ENCODE data around the gene C22orf23.
"Not testable (repeated sequence)": the region's sequence is repeated elsewhere in the genome, so short reads cannot be mapped to it uniquely, and the experiment has no call there.

C22orf23 gene

DNA sequence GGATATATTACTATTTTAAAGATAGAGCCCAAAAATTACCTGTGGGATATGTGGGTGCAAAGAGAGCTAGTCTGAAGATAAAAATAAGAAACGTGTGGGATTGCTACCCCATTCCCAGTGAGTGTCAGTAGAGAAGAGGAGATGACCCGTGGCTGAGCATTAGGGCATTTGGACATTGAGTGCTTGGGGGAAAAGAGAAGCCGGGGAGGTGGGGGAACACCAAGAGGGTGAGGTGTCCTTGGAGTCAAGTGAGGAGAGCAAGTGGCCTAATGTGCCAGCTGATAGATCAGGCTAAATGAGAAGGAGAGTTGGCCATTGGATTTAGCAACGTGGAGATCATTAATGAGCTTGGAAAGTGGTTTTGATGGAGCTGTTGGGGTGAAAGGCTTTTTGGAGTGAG is 1.3 kb upstream of the C22orf23 start:
- no peak for DNase-seq (ENCODE audit: low read depth in 2 of 2)

DNA sequence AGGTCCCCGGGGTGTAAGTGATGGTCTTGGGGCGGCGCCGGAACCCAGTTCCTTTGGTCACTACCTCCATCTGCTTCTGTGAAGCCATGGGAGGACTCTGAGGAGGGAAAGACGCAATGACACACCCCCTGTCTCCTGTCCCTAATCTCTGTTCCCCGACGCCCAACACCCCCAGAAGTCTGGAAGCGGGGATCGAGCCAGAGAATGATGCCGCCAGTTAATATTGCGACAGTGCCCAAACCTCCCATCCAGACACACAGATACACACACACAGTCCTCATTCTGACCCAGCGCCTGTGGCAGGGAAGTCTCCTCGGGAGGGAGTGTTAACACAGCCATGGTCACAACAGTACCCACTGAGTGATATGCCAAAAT is 352 bp downstream of the C22orf23 start:
- no peak for DNase-seq (ENCODE audit: low read depth in 2 of 2)

DNA sequence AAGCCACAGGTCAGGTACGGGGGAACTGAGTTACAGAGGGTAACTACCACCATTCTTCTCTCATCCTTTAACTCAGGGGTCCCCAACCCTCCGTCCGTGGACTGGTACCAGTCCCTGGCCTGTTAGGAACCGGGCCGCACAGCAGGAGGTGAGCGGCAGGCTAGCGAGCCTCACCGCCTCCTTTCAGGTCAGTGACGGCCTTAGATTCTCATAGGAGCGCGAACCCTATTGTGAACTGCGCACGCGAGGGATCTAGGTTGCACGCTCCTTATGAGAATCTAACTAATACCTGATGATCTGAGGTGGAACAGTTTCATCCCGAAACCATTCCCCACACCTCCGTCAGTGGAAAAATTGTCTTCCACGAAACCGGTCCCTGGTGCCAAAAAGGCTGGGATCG is 772 bp downstream of the C22orf23 start:
- DNase-seq (ENCODE audit: low read depth in 2 of 2): not testable (repeated sequence)

DNA sequence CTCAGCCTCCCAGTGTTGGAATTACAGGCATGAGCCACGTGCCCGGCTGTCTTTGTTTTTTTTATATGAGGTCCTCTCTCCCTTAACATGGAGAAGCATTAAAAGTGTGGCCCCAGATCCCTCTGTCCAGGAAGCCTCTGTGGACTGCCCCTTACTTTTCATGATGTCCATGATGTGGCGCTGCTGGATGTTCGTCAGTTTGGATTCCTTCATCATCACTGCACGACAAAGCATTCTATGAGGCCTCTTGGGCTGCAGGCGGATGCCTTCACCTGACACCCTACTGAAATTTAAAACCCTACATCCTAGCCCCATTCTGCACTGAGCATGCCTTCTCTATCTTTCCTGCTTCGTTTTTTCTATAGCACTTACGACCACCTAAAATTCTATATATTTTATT is 2.1 kb downstream of the C22orf23 start:
- DNase-seq (ENCODE audit: low read depth in 2 of 2): no peak

DNA sequence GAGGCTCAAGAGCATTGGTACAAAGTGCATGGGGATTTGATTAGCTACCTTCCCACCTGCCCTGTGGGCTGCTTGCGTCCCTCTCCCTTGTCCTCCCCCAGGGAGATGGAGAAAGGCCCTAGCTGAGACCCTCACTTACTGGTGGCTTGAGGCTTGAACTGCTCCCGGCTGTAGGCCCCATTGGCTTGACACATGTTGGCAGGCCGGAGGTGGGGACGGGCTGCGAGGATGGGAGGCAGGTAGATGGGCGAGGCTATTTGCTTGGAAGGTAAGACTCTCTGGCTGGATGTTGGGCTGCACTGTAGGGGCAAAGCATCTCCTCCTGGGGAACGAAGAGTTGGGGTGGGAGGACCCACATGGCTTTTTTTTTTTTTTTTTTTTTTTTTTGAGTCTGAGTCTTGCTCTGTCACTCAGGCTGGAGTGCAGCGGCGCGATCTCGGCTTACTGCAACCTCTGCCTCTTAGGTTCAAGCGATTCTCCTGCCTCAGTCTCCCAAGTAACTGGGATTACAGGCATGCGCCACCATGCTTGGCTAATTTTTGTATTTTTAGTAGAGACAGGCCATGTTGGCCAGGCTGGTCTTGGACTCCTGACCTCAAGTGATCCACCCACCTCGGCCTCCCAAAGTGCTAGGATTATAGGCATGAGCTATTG is 6.1 kb downstream of the C22orf23 start:
- not testable (repeated sequence) for DNase-seq (ENCODE audit: low read depth in 2 of 2)

DNA sequence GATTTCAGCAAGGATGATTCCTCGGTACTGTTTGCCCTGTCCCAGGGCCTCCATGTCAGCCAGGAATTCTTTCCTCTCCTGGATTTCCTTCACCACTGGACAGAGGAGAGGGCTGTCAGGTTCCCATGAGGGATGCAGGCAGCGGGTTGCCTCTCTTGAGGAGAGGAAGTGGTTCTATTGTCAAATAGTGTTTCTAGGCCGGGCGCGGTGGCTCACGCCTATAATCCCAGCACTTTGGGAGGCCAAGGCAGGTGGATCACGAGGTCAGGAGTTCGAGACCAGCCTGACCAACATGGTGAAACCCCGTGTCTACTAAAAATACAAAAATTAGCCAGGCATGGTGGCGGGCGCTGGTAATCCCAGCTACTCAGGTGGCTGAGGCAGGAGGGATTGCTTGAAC is 9.0 kb downstream of the C22orf23 start:
- not testable (repeated sequence) for DNase-seq (ENCODE audit: low read depth in 2 of 2)

DNA sequence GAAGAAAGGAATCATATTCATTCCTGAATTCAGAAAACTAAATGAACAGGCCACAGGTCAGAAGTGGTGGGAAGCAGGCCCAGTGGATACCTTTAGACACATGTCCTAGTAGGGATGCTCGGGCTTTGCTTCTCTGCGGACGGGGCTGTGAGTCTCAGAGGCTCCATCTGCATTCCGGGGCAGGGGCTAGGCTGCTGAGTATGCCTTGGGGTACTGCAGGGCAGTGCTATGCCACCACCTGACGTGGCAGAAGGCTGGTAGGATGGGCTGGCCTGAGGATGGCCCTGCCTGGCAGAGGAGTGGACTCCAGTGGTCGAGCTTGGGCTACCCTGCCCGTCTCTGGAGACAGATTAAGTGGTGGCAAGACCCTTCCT is 9.6 kb downstream of the C22orf23 start:
- DNase-seq (ENCODE audit: low read depth in 2 of 2): no peak

DNA sequence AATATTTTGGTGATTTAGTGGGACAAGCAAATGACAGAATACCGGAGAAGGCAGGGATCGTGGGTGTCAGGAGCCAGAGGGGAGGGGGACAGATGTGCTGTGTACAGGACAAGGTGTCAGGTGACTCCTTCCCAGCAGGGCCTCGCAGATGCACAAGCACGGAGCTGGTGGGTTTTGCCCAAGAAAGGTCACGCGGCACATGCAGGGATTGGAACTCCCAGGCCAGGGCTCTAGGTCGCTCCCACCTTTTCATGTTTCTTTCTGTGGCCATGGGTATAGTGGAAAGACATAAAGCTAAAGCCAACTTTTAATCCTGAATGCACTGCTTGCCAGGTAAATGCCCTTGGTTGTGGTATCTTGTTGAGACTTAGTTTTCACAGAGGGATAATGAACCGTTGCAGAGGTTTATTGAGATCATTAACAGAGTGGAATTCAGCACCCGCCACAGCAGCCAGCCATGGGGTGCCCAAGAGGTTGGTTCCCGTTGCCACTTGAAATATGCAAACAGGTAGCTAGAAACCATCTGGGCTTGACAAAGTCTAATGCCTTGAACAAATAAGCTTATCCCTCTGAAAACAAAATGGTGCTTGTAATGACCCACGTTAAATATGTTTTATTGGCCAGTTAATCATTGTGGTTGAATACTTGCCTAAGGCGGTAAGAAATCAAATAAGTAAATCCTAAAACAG is 10.1 kb downstream of the C22orf23 start:
- no peak for DNase-seq (ENCODE audit: low read depth in 2 of 2)

DNA sequence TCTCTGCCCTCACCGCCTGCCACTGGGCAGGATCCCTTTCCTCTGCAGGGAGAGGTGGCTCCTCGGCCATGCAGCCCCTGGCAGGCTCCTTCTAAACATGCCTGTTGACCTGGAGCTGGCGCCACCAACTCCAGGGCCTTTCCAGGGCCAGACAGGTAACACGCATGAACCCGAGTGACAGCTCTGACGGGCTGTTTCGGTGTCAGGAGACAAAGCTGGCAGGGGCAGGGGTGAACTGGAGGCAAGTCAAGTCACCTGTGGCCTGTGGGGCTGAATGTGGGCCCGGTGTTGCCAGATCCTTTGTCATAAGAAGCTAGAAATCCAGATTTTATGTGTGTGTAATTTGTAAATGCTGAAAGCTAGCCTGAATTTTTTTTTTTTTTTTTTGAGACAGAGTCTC is 11.3 kb downstream of the C22orf23 start:
- no peak for DNase-seq (ENCODE audit: low read depth in 2 of 2)

DNA sequence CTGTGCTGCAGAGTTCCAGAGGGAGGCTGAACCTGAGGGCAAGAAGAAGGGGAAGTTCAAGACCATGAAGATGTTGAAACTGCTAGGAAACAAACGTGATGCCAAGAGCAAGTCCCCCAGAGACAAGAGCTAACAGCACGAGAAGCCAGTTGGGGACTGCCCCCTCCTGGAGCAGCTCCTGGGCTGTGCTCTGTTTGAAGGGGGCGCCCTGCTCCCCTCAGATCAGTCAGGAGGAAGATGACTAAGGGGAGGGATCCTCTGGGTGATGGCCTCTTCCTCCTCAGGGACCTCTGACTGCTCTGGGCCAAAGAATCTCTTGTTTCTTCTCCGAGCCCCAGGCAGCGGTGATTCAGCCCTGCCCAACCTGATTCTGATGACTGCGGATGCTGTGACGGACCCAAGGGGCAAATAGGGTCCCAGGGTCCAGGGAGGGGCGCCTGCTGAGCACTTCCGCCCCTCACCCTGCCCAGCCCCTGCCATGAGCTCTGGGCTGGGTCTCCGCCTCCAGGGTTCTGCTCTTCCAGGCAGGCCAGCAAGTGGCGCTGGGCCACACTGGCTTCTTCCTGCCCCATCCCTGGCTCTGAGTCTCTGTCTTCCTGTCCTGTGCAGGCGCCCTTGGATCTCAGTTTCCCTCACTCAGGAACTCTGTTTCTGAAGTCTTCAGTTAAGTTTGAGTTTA is 12.6 kb downstream of the C22orf23 start:
- DNase-seq (ENCODE audit: low read depth in 2 of 2): no peak

DNA sequence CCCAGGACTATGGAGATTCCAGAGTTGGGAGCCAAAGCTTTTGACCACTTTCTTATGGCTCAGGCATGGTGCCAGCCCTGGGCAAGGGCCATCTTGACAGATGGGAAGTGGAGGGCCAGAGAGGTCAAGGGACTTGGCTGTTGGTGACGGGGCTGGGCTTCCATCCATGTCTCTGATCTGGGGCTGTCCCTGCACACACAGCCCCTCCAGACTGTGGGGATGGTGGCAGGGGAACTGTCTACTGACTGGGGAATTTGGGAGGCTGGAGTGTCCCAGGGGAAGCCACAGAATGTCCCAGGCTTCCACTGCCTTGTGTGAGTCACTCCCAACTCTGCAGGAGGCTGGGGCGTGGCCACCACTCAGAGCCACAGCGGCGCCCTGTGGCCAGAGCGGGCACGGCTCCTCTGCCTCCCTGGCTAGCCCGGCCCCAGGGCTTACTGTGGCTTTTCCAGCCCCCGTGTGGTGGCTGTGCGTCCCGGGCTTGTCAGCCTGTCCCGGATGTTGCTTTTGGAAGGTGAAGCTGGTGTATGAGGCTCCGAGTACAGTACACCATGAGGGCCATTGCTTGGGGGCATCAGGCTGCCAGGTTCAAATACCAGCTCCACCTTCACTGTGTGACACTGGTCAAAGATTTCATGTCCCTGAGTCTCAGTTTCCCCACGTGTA is 19.6 kb downstream of the C22orf23 start:
- DNase-seq (ENCODE audit: low read depth in 2 of 2): peak; percentile 79 to 81

DNA sequence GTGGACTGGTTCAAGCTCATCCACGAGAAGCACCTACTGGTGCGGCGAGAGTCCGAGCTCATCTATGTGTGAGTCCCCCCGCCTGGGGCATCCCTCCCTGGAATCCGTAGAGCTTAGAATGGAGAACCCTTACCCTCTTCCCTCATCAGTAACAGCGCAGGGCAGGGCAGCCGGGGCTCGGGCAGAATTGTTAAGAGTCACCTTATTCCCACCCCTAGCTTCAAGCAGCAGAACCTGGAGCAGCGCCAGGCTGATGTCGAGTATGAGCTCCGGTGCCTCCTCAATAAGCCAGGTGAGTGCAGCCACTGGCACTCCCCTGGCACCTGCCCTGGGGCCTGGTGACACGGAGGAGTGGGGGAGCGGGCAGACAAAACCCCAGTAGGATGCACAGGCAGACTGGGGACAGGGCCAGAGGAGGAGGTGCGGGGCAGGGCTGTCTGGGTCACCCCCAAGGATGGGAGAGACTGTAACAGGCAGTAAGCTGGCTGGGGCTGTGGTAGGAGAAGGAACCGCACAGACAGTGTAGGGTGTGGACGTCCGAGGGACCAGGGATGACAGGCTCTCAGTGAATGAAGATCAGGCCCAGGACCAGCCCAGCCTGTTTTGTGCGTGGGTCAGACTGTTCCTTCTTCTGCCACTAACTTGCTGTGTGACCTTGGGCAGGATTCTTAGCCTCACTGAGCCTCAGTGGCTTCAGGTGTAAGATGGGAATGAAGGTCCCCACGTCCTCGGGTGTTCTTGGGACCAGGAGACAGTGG is 20.4 kb downstream of the C22orf23 start:
- DNase-seq (ENCODE audit: low read depth in 2 of 2): no peak

DNA sequence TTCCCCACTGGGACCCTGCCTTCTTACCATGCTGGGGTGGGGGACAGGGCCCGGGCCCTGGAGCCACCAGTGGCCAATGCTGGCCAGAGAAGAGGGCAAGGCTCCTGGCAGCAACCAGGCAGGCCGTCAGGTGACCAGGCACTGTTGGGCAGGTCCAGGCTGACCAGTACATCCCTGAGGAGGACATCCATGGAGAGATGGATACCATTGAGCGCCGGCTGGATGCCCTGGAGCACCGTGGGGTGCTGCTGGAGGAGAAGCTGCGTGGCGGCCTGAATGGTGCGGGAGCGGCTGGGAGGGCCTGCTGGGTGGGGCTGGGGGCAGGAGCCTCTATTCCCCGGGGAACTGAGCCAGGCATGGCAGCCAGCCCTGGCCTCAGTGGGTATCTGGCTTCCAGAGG is 21.0 kb downstream of the C22orf23 start:
- DNase-seq (ENCODE audit: low read depth in 2 of 2): no peak

DNA sequence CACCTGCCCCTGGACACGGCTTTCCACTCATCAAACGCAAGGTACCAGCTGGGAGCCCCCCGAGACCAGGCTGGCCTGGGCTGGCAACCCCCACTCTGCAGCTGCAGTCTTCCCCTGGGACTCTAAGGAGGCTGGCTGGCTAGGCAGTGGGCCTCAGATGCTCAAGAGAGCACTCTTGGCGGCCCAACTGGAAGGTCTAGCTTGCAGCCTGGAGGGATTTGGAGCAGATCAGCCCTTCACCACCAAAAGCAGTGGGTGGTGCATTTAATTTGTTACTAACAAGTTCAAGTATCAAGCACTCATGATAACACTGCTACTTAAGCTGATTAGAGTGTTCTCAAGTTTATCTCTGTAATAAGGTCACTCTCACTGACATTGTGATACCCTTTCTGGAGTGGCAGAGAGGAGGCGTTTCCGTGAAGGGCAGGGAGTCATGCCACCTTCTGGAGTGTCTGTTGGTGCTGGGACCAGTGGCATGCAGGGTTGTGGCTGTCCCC is 21.5 kb downstream of the C22orf23 start:
- DNase-seq (ENCODE audit: low read depth in 2 of 2): no peak

DNA sequence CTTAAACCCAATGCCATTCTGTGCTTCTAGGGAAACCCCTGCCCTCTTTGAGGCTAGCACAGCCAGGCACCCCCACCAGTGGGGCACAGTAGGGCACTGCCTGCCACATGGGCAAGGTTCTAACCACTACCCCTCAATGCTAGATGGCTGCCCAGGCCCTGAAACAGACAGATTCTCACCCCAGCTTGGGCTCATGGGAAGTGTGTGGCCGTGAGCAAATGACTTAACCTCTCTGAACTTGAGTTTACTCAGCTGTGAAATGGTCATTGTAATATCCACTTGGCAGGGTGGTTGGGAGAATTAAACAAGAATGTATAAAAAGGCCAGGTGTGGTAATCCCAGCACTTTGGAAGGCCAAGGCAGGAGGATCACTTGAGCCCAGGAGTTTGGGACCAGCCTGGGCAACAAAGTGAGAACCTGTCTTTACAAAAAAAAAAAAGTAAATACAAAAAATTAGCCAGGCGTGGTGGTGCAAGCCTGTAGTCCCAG is 22.4 kb downstream of the C22orf23 start:
- DNase-seq (ENCODE audit: low read depth in 2 of 2): no peak

DNA sequence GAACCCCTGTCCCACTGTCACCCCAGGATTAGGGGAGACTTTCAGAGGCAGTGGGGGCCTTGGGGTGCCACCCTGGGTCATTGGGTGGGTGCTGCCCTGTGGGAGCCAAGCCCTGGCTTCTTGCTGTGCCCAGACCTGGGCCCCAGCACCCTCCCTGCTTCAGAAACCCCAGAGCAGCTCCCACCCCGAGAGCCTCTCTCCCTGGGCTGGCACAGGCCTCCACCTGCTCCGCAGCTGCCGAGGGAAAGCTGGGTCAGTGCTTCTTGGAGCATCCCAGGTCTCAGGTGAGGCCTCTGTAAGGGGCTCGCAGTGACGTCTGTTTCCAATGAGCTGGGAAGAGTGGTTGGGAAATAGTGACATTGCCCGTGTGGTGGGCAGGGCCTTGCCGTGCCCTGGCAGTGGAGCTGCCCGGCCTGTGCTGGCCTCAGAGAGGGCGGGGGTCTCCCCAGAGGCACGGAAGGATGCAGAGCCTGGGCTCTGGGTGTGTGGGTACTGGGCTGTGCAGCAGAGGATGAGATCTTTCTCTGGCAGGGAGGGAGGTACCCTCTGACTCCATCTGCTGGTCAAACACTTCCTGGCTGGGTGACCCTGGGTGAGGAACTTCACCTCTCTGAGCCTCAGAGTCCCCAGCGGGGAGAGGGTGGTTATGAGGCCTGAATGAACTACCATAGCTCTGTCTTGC is 23.0 kb downstream of the C22orf23 start:
- DNase-seq (ENCODE audit: low read depth in 2 of 2): no peak

DNA sequence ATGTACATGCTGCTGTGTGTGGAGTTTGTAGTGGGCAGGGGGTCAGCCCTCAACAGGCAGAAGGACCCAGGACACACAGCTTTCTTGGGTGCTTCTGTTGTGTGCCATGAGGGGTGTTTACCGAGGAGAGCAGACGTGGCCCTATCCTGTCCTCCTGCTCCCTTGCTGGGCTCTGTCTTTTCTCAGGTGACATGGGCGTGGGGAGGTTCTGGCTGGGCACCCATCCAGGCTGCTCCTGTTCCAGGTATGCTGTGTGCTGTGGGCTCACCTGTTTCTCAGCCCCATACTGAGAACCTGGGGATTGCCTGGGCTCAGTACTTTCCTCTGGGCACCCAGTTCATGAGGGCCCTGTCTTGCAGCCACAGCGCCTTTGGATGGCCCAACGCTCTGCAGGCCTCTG is 24.0 kb downstream of the C22orf23 start:
- DNase-seq (ENCODE audit: low read depth in 2 of 2): no peak

DNA sequence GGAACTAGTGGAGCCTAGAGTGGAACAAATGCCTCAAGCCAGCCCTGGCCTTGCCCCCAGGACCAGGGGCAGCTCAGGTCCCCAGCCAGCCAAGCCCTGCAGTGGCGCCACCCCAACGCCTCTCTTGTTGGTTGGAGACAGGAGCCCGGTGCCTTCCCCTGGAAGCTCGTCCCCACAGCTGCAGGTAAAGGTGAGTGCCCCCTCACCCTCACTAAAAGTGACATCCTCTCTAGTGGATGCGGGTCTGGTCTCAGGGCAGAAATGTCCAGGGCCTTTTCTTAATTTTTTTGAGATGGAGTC is 25.8 kb downstream of the C22orf23 start:
- DNase-seq (ENCODE audit: low read depth in 2 of 2): no peak

DNA sequence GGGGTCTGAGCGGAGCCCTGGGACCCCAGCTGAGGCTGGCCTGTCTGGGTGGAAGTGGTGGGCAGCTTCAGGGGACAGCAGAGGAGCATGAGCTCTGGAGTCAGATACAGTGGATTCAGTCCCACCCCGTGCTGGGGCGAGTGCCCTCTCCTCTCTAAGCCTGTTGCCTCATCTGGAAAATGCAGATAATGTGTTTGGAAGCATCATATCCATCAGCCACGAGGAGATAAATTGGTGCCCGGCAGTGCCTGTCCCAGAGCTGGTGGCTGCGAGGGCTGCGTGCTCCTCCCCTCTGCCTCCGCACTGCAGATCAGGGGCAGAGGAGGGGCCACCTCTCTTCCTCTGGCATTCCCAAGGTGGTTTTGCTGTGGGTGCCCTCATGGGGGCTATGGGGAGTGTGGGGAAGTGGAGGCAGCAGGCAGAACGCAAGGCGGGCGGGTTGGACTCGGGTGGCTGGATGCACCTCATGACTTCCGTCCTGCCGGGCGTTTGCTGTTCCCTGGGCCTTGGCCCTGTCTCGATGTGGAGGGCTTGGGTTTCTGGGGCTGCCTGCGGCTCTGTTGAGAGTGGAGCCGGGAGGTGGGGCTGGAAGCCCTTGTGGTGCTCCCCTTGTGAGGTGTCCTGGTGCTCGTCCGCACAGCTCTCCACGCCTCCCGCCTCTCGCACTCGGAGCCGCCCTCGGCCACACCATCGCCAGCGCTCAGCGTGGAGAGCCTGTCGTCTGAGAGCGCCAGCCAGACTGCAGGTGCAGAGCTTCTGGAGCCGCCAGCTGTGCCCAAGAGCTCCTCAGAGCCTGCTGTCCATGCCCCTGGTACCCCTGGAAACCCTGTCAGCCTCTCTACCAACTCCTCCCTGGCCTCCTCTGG is 26.4 kb downstream of the C22orf23 start:
- DNase-seq (ENCODE audit: low read depth in 2 of 2): no peak

DNA sequence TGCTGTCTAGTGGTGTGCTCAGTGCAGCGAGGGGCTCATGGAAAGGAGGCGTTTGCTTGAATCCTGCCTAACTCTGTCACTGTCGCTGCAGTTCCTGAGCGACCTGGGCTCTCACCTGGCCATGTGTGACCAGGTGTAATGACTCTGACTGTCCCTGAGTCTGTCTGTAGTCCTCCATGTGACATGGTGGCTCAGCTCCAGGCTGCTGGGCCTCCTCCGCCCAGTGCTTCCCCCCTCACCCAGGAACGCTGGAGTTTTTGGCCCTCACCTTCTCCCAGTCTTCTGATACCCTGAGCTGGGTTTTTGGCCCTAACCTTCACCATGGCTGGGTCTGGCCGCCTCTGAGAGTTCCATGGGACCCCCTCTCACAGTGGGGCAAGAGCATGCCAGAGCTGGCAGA is 27.0 kb downstream of the C22orf23 start:
- DNase-seq (ENCODE audit: low read depth in 2 of 2): no peak
